KMS-11 (cell line): ENCODE data around the gene FAM135A.
"Not testable (repeated sequence)": the region's sequence is repeated elsewhere in the genome, so short reads cannot be mapped to it uniquely, and the experiment has no call there.

Source experiments
- H2AFZ ChIP-seq: fragments of 200-600 bp; sonication (generic); 2 replicates; pipeline ENCODE4 v1.6.1; 2016; ENCODE audit warnings: antibody characterized with exemption, mixed run types, low read depth
- H3K27ac ChIP-seq: fragments of 200-600 bp; sonication (generic); 2 replicates; pipeline ENCODE4 v1.6.1; 2016; ENCODE audit warnings: mild to moderate bottlenecking, mixed run types
- H3K27me3 ChIP-seq: fragments of 200-600 bp; sonication (generic); 2 replicates; pipeline ENCODE4 v1.6.1; 2017; ENCODE audit warnings: mild to moderate bottlenecking, low read depth, mixed run types, moderate library complexity; ENCODE audit not compliant: insufficient read depth
- H3K36me3 ChIP-seq: fragments of 200-600 bp; sonication (generic); 2 replicates; pipeline ENCODE4 v1.6.1; 2017; ENCODE audit warnings: mild to moderate bottlenecking, mixed run types; ENCODE audit not compliant: insufficient read depth
- H3K4me1 ChIP-seq: fragments of 200-600 bp; sonication (generic); 2 replicates; pipeline ENCODE4 v1.6.1; 2016; ENCODE audit warnings: mild to moderate bottlenecking, low read depth, mixed run types; ENCODE audit not compliant: poor library complexity, severe bottlenecking
- H3K4me2 ChIP-seq: fragments of 200-600 bp; sonication (generic); 2 replicates; pipeline ENCODE4 v1.7.0; 2016; ENCODE audit warnings: mild to moderate bottlenecking, mixed run types
- H3K4me3 ChIP-seq: fragments of 200-600 bp; sonication (generic); IDR thresholded peaks from 2 replicates; pipeline ENCODE4 v1.6.1; 2017; ENCODE audit warnings: low read depth, low read length, mixed read lengths; ENCODE audit not compliant: insufficient read depth
- H3K79me2 ChIP-seq: fragments of 200-600 bp; sonication (generic); 2 replicates; pipeline ENCODE4 v1.6.1; 2016; ENCODE audit warnings: low read depth, mixed run types; ENCODE audit not compliant: insufficient read depth
- H3K9ac ChIP-seq: fragments of 200-600 bp; sonication (generic); 2 replicates; pipeline ENCODE4 v1.6.1; 2016; ENCODE audit warnings: mild to moderate bottlenecking, mixed run types
- H4K20me1 ChIP-seq: fragments of 200-600 bp; sonication (generic); 2 replicates; pipeline ENCODE4 v1.6.1; 2016; ENCODE audit warnings: mild to moderate bottlenecking, mixed run types; ENCODE audit not compliant: insufficient read depth
- CTCF ChIP-seq: fragments of 200-600 bp; sonication (generic); conservative IDR thresholded peaks from 2 replicates; pipeline ENCODE4 v1.6.1; 2017; ENCODE audit warnings: low read depth, mild to moderate bottlenecking, antibody characterized with exemption, low read length, moderate library complexity, mixed read lengths

FAM135A gene

GRCh38 chr6:70456735-70457134, 43.4 kb downstream of the FAM135A start:
- Histone ChIP-seq H3K36me3 (no peaks in the 10 kb centered on the region), H3K27ac (no peak overlapping the region), H3K4me3 (no peak overlapping the region), H2AFZ (no peak overlapping the region), H3K27me3 (no peaks in the 10 kb centered on the region), H3K79me2 (no peaks in the 10 kb centered on the region), H4K20me1 (no peaks in the 10 kb centered on the region), H3K4me2 (no peak overlapping the region), H3K4me1 (no peaks in the 10 kb centered on the region), H3K9ac (no peak overlapping the region)
- TF ChIP-seq CTCF: no peak

- Histone ChIP-seq H3K27me3 (no peaks in the 10 kb centered on the region), H4K20me1 (no peaks in the 10 kb centered on the region), H3K79me2 (no peaks in the 10 kb centered on the region), H2AFZ (no peak overlapping the region), H3K4me3 (no peak overlapping the region), H3K27ac (no peak overlapping the region), H3K4me2 (no peak overlapping the region), H3K36me3 (no peaks in the 10 kb centered on the region), H3K4me1 (peaks cover 8% of the 10 kb centered on the region), H3K9ac (no peak overlapping the region)
- TF ChIP-seq CTCF: no peak
These were observed 45.9 kb downstream of the FAM135A start for GRCh38 chr6:70459235-70459634.

GRCh38 chr6:70459699-70460098, 46.4 kb downstream of the FAM135A start:
- not testable (repeated sequence) for H3K4me2 ChIP-seq, H2AFZ ChIP-seq, H3K36me3 ChIP-seq, H4K20me1 ChIP-seq, H3K27me3 ChIP-seq, H3K4me3 ChIP-seq, H3K9ac ChIP-seq, H3K27ac ChIP-seq, H3K79me2 ChIP-seq
- H3K4me1 ChIP-seq: peaks cover 10% of the 10 kb centered on the region

- Histone ChIP-seq H3K4me3 (no peak overlapping the region), H3K27ac (no peak overlapping the region)
- no peak for TF ChIP-seq CTCF
These were observed 56.7 kb downstream of the FAM135A start for GRCh38 chr6:70470016-70470415.

GRCh38 chr6:70470510-70470909, 57.2 kb downstream of the FAM135A start:
- not testable (repeated sequence) for H3K79me2 ChIP-seq, H2AFZ ChIP-seq, H3K27me3 ChIP-seq, H3K27ac ChIP-seq, H3K36me3 ChIP-seq, H3K9ac ChIP-seq, H4K20me1 ChIP-seq, H3K4me3 ChIP-seq, H3K4me2 ChIP-seq
- peaks cover 10% of the 10 kb centered on the region for H3K4me1 ChIP-seq

More at GRCh38 chr6:70470016-70470415, 56.7 kb downstream of the FAM135A start:
- Histone ChIP-seq H3K4me2 (no peak overlapping the region), H3K4me1 (peaks cover 15% of the 10 kb centered on the region), H3K27me3 (no peaks in the 10 kb centered on the region), H3K9ac (no peak overlapping the region), H3K36me3 (no peaks in the 10 kb centered on the region), H3K79me2 (no peaks in the 10 kb centered on the region), H2AFZ (no peak overlapping the region), H4K20me1 (no peaks in the 10 kb centered on the region)
